ENCODE data around the gene ELMOD3. TPM values are rescaled to one million over a fixed set of nuclear protein-coding genes. Genes with fewer than 3 reads are reported as not detected.

ELMOD3 gene
- total and polyA plus RNA-seq, 2 of the 8 experiments (the other 6 are each of a cell fraction or from before 2014, with no cell fraction given): 8.5 to 10.2 TPM

DNA sequence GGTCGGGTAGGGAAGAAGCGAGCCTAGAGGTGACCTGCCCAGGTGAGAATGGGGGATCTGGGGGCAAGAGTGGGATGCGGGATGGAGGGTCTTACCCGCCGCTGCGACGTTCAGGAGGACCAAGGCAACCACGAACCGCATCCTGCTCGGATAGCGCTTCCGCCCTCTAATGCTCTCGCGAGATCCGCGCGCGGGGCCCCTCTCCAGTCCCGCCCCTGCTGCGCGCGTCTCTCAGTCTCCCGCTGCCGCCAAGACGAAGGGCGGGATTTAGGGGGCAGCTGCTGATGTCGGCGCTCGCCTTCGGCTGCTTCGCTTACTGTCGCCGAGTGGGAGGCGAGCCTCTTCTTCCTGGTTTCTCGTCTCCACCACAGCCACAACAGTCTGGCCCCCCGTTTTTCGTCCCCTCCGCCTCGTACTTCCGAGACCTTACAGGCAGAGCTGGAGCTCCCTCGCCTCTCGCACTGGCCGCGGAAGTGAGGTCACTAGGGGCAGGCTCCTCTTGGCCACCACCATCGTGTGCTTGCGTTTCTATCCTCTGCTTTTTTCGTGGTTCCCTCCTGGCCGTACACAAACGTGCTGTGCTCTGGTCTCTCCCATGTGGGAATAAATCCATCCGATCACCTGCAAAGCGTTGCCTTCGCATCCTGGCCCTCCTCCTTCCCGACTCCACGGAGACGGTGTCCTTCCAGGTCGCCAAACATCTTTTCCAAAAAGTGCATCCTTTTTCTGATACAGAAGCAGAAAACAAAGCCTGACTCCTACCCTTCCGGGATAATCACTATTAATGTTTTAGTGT, 26.5 kb upstream of the ELMOD3 start, which contains the start of gene TGOLN2:
TGOLN2 (minus strand) TSS at position 168 of the 796 bp plus-strand sequence; CDS start at position 141, 27 bp downstream.
- Histone ChIP-seq H3K27ac (ENCODE audit: low read depth, low read length) (peak within 1 kb of the TSS; percentile 99), H3K18ac (ENCODE audit: extremely low read depth, low read length) (peak within 1 kb of the TSS; percentile 100), H3K9me3 (ENCODE audit: insufficient read depth in 2 of 2, low read depth in 1 of 2, low read length in 1 of 2) (no peaks in the 10 kb centered on the region), H3K56ac (replicated peaks; ENCODE audit: insufficient read length, low read depth, low read length) (peak within 1 kb of the TSS; percentile 93), H3K27me3 (replicated peaks in 1 of 4; ENCODE audit: control insufficient read depth in 3 of 4, extremely low read depth in 1 of 4, insufficient read depth in 3 of 4, low read length in 3 of 4) (no peaks in the 10 kb centered on the region; a peak in 1 of 7 replicates), H2BK12ac (ENCODE audit: low read depth, low read length) (peak within 1 kb of the TSS; percentile 99), H4K91ac (replicated peaks; ENCODE audit: insufficient read length, low read length) (peak within 1 kb of the TSS; percentile 88), H2BK120ac (replicated peaks; ENCODE audit: low read depth, low read length) (peak within 1 kb of the TSS; percentile 91), H3K4ac (replicated peaks; ENCODE audit: insufficient read length, low read depth, low read length) (peak within 1 kb of the TSS; percentile 95), H4K5ac (ENCODE audit: insufficient read length, low read depth, low read length) (peak within 1 kb of the TSS; percentile 97), H2BK20ac (ENCODE audit: low read length) (no peak within 1 kb of the TSS), H3K36me3 (ENCODE audit: control insufficient read depth in 2 of 4, insufficient read depth in 4 of 4, low read length in 3 of 4) (peaks cover 11 to 23% (median 15%) of the 10 kb centered on the region in 4 experiments), H2BK15ac (ENCODE audit: low read length) (peak within 1 kb of the TSS; percentile 100), H4K20me1 (replicated peaks in 1 of 2; ENCODE audit: control insufficient read depth in 1 of 2, insufficient read depth in 2 of 2, low read length in 2 of 2) (peaks cover 0 to 9% of the 10 kb centered on the region in 2 experiments), H2BK5ac (ENCODE audit: low read depth, low read length) (peak within 1 kb of the TSS; percentile 100), H3K23ac (ENCODE audit: insufficient read length) (no peak within 1 kb of the TSS), H2AFZ (ENCODE audit: low read length) (peak within 1 kb of the TSS; percentile 53), H3K4me3 (ENCODE audit: extremely low read depth in 1 of 4, insufficient read depth in 2 of 4, low read depth in 3 of 4, low read length in 4 of 4) (peak within 1 kb of the TSS; percentile 61 to 96 (median 84)), H3K23me2 (ENCODE audit: low read depth, low read length) (peaks cover 17% of the 10 kb centered on the region), H3K79me2 (ENCODE audit: control insufficient read depth in 1 of 2, insufficient read depth in 2 of 2, low read length in 2 of 2) (peaks cover 9 to 24% of the 10 kb centered on the region in 2 experiments), H3K9ac (replicated peaks in 1 of 4; ENCODE audit: extremely low read depth in 1 of 4, low read depth in 3 of 4, low read length in 3 of 4) (peak within 1 kb of the TSS; percentile 90 to 99 (median 98)), H3K14ac (ENCODE audit: insufficient read length) (peak within 1 kb of the TSS; percentile 18), H4K8ac (ENCODE audit: extremely low read depth, insufficient read depth, low read length) (peak within 1 kb of the TSS; percentile 99), H3K4me2 (ENCODE audit: insufficient read depth in 1 of 2, low read depth in 2 of 2, low read length in 2 of 2) (peak within 1 kb of the TSS; percentile 86 to 99), H3K79me1 (ENCODE audit: low read depth, low read length) (peaks cover 17% of the 10 kb centered on the region), H2AK5ac (ENCODE audit: low read depth, low read length) (peak within 1 kb of the TSS; percentile 71; the same call in 1 of the 2 replicates), H3K4me1 (replicated peaks in 1 of 4; ENCODE audit: control insufficient read depth in 3 of 4, insufficient read depth in 4 of 4, low read length in 3 of 4) (peaks cover 0 to 13% (median 7%) of the 10 kb centered on the region in 4 experiments; a peak in 6 of 7 replicates)
- 1% methylated on average over 47 of the region's 57 CpGs; no CpG with 5 or more reads in 1 of the 2 experiments for WGBS, 2 experiments (ENCODE audit: extremely low coverage in 1 of 2, insufficient coverage in 1 of 2, insufficient read length in 1 of 2, insufficient replicate concordance in 2 of 2, low coverage in 1 of 2, low lambda C conversion rate in 2 of 2, missing lambda C conversion rate in 1 of 2)
- FAIRE-seq (no peak), DNase-seq (ENCODE audit: low read depth in 1 of 2, low spot score in 2 of 2) (peak; percentile 58 to 94)
- ChIA-PET POLR2A (ENCODE audit: partially characterized antibody) (interaction anchor here (0.8 to 6.2 kb wide), 21 partner anchors 8 to 262 kb away, joined by 3 to 70 read pairs (median 6); partner anchors contain the start of genes ELMOD3, GGCX, MAT2A and RETSAT), CTCF (ENCODE audit: partially characterized antibody) (interaction anchor here (0.6 to 2.2 kb wide), 5 partner anchors 28 to 266 kb away, joined by 3 to 8 read pairs (median 3); no protein-coding TSS in a partner anchor)
- TF ChIP-seq EZH2 (IDR thresholded peaks at IDR 0.05; ENCODE audit: low read depth, low read length, severe bottlenecking) (no peak), KDM4A (IDR thresholded peaks at IDR 0.05; ENCODE audit: low read depth, low read length, severe bottlenecking) (peak; percentile 88), SAP30 (IDR thresholded peaks at IDR 0.05; ENCODE audit: insufficient read depth, insufficient replicate concordance, low read length) (no peak), CHD2 (IDR thresholded peaks at IDR 0.05; ENCODE audit: low read length) (peak; percentile 98), RXRA (IDR thresholded peaks at IDR 0.05; ENCODE audit: insufficient read depth, low read depth, low read length) (no peak), TEAD4 (IDR thresholded peaks at IDR 0.05; ENCODE audit: low read depth, low read length) (no peak), SIN3A (conservative IDR thresholded peaks at IDR 0.05 in 1 of 2, IDR thresholded peaks at IDR 0.05 in 1 of 2; ENCODE audit: low read depth in 1 of 2, low read length in 2 of 2) (peak; percentile 54 to 66; a peak in 1 of 4 replicates)
- TF ChIP-seq, protein P1, sequence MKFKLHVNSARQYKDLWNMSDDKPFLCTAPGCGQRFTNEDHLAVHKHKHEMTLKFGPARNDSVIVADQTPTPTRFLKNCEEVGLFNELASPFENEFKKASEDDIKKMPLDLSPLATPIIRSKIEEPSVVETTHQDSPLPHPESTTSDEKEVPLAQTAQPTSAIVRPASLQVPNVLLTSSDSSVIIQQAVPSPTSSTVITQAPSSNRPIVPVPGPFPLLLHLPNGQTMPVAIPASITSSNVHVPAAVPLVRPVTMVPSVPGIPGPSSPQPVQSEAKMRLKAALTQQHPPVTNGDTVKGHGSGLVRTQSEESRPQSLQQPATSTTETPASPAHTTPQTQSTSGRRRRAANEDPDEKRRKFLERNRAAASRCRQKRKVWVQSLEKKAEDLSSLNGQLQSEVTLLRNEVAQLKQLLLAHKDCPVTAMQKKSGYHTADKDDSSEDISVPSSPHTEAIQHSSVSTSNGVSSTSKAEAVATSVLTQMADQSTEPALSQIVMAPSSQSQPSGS (IDR thresholded peaks at IDR 0.05; ENCODE audit: low read length): peak; percentile 69; the same call in 1 of the 2 replicates

All from H1 (cell line).